Calu3 (cell line): Measurements from ENCODE around the gene MYH14. TPM values are rescaled to one million over a fixed set of nuclear protein-coding genes. Genes with fewer than 3 reads are reported as not detected.

ENCODE experiments used
- BruUV-seq: library from RNA; stranded (reverse); fragments of 400-500 nt; replicated peaks from 2 replicates; lab custom pipeline; 2021; lab: Mats Ljungman, UMichigan
- CTCF ChIA-PET: fragments of 300-600 bp; sonication (Branson Sonifier 250); formaldehyde crosslinking; loops from one replicate; lab custom pipeline; 2022; ENCODE audit warnings: antibody characterized with exemption; lab: Charles Lee
- DNase-seq: peaks from one replicate; pipeline ENCODE4 v3.0.0; 2022
- H3K27ac Mint-ChIP-seq: one replicate; pipeline ENCODE4 v1.8.0; 2022; ENCODE audit warnings: mixed read lengths; ENCODE audit not compliant: unreplicated experiment
- H3K27me3 Mint-ChIP-seq: one replicate; pipeline ENCODE4 v1.8.0; 2022; ENCODE audit warnings: mixed read lengths; ENCODE audit not compliant: unreplicated experiment
- H3K36me3 Mint-ChIP-seq: one replicate; pipeline ENCODE4 v1.8.0; 2022; ENCODE audit warnings: mild to moderate bottlenecking, moderate library complexity, mixed read lengths; ENCODE audit not compliant: insufficient read depth, unreplicated experiment
- H3K4me1 Mint-ChIP-seq: one replicate; pipeline ENCODE4 v1.8.0; 2022; ENCODE audit warnings: mild to moderate bottlenecking, low read depth, mixed read lengths; ENCODE audit not compliant: unreplicated experiment
- H3K4me3 Mint-ChIP-seq: one replicate; pipeline ENCODE4 v1.8.0; 2022; ENCODE audit warnings: mild to moderate bottlenecking, low read depth, moderate library complexity, mixed read lengths; ENCODE audit not compliant: unreplicated experiment
- H3K9me3 Mint-ChIP-seq: one replicate; pipeline ENCODE4 v1.8.0; 2022; ENCODE audit warnings: low read depth, mixed read lengths; ENCODE audit not compliant: unreplicated experiment
- CTCF ChIP-seq: fragments of 200-600 bp; IDR thresholded peaks from one replicate; pipeline ENCODE4 v1.8.0; 2022; ENCODE audit warnings: antibody characterized with exemption; ENCODE audit not compliant: unreplicated experiment
- intact Hi-C: fragments of 100-400 bp; cut with micrococcal nuclease; formaldehyde crosslinking; loops from one replicate; pipeline ENCODE4 v1.10.0; 2022; ENCODE audit not compliant: unreplicated experiment
- total RNA-seq: library from RNA; stranded (reverse); gene quantifications from 2 replicates; pipeline ENCODE4 v1.2.3, GENCODE V29; 2022

Gene MYH14
- total RNA-seq, 1 experiment from 2014 or later: 255 TPM

- no peak for DNase-seq
- Mint-ChIP-seq H3K9me3 (no peaks in the 10 kb centered on the region), H3K27me3 (no peaks in the 10 kb centered on the region), H3K4me1 (peaks cover 6% of the 10 kb centered on the region), H3K4me3 (no peak overlapping the region), H3K27ac (no peak overlapping the region), H3K36me3 (peaks cover 19% of the 10 kb centered on the region)
- TF ChIP-seq CTCF: no peak
- no TSS peak for BruUV-seq
- intact Hi-C loops: no loop called here
- CTCF ChIA-PET: interaction anchor here (0.5 kb wide), 1 partner anchor 168 kb away, joined by 7 read pairs; no protein-coding TSS in a partner anchor
These were observed 105.6 kb downstream of the MYH14 start for GRCh38 chr19:50308991-50309390.

DNA sequence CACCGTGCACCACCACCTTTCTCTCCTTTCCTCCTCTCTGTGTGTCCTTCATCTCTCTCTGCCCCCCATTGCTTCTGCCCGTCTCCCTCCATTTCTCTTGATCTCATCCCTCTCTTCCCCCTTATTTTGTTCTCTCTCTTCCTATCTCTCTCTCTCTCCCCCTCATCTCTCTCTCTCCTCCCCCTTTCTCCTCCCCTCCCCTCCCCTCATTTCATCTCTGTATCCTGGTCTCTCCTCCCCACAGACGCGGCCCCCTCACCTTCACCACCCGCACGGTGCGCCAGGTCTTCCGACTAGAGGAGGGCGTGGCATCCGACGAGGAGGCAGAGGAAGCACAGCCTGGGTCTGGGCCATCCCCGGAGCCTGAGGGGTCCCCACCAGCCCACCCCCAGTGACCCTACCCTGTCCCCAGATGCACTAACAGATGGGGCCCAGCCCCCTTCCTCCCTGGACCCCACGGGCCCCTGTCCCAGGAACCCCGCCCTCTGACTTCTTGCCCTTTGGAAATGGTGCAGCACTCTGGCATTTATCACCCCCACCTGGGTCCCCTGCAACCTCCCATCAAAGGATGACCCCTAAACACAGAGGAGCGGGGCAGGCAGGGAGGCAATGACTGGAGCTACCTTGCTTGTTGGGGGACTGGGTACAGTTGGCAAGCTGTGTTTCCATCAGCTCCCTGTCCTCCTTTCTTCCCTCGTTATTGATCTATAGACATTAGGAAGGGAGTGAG lies 106.1 kb downstream of the MYH14 start:
- CTCF ChIA-PET: interaction anchor here (0.5 kb wide), 1 partner anchor 168 kb away, joined by 7 read pairs; no protein-coding TSS in a partner anchor
- no peak for TF ChIP-seq CTCF
- no peaks in the 10 kb centered on the region for H3K27me3 Mint-ChIP-seq
- H3K27ac Mint-ChIP-seq: no peak overlapping the region
- H3K9me3 Mint-ChIP-seq: no peaks in the 10 kb centered on the region
- peaks cover 19% of the 10 kb centered on the region for H3K36me3 Mint-ChIP-seq
- no peak overlapping the region for H3K4me3 Mint-ChIP-seq
- H3K4me1 Mint-ChIP-seq: peaks cover 9% of the 10 kb centered on the region
- DNase-seq: no peak
- intact Hi-C loops: no loop called here
- no TSS peak for BruUV-seq

DNA sequence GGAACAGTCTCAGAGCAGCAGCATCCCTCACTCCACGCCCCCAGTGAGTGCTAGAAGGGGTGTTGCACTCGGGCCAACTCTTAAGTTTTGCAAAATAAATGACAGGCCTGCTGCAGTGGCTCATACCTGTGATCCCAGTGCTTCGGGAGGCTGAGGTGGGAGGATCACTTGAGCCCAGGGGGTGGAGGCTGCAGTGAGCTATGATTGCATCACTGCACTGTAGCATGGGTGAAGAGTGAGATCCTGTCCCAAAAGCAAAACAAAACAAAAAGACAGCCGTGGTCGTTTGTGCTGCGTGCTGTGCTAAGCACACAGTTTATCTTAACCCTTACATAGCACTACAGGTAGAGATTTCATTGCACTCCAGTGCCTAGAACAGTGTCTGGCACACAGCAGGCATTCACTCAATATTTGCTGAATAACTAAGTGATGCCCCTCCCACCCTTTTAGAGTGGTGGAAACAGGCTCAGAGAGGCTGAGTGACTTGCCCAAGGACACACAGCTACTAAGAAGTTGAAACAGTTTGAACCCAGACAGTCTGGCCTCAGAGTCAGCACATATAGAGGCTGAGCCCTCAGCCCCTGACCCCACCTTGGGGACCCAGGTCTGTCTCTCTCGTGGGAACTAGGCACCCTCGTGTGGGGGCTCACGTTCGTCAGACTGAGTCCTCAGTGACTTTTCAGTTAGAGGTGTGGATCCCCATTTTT lies 107.5 kb downstream of the MYH14 start:
- Mint-ChIP-seq H3K4me1 (peaks cover 9% of the 10 kb centered on the region), H3K4me3 (no peak overlapping the region), H3K27me3 (no peaks in the 10 kb centered on the region), H3K36me3 (peaks cover 19% of the 10 kb centered on the region), H3K9me3 (no peaks in the 10 kb centered on the region), H3K27ac (no peak overlapping the region)
- intact Hi-C loops: no loop called here
- CTCF ChIA-PET: interaction anchor here (1.1 kb wide), 1 partner anchor 15 kb away, joined by 3 read pairs; no protein-coding TSS in a partner anchor
- DNase-seq: no peak
- TF ChIP-seq CTCF: no peak
- no TSS peak for BruUV-seq

- Mint-ChIP-seq H3K4me1 (peaks cover 9% of the 10 kb centered on the region), H3K4me3 (no peak overlapping the region), H3K36me3 (peaks cover 25% of the 10 kb centered on the region), H3K27me3 (no peaks in the 10 kb centered on the region), H3K9me3 (no peaks in the 10 kb centered on the region), H3K27ac (no peak overlapping the region)
- no peak for TF ChIP-seq CTCF
- CTCF ChIA-PET: interaction anchor here (1.1 kb wide), 1 partner anchor 13 kb away, joined by 3 read pairs; no protein-coding TSS in a partner anchor
- DNase-seq: no peak
- intact Hi-C loops: no loop called here
- BruUV-seq: no TSS peak
These were observed 108.6 kb downstream of the MYH14 start for GRCh38 chr19:50311723-50312635.
